IMR-90 (cell line): Measurements from ENCODE around the gene NAGPA. TPM values are rescaled to one million over a fixed set of nuclear protein-coding genes. Genes with fewer than 3 reads are reported as not detected.

ENCODE experiments used
- ATAC-seq: fragments of 200-7000 bp; cut with Tn5 transposase; 2 replicates; pipeline ENCODE4 v1.9.1; 2020; ENCODE audit warnings: low read depth, mild to moderate bottlenecking, moderate library complexity
- BruUV-seq: library from RNA; stranded (reverse); fragments of 400-500 nt; replicated peaks from 2 replicates; lab custom pipeline; 2021; lab: Mats Ljungman, UMichigan
- CTCF ChIA-PET: fragments of 300-600 bp; formaldehyde crosslinking; extraction: SDS; loops from one replicate; lab custom pipeline; 2021; ENCODE audit warnings: antibody characterized with exemption; lab: Yijun Ruan, JAX
- POLR2A ChIA-PET: fragments of 300-600 bp; sonication (Branson Sonifier 250); formaldehyde crosslinking; loops from one replicate; lab custom pipeline; 2022; ENCODE audit warnings: antibody characterized with exemption; ENCODE audit not compliant: unreplicated experiment; lab: Charles Lee
- DNase-seq: peaks from one replicate; pipeline ENCODE4 v3.0.0; 2013
- H2AFZ ChIP-seq: replicated peaks from 2 replicates; pipeline ENCODE3; 2013; ENCODE audit warnings: low read length, mild to moderate bottlenecking; ENCODE audit not compliant: poor library complexity
- H2AK5ac ChIP-seq: 2 replicates; pipeline ENCODE4 v1.6.1; 2013; ENCODE audit warnings: low read depth, low read length, inconsistent platforms
- H2AK9ac ChIP-seq: replicated peaks from 2 replicates; pipeline ENCODE3; 2013; ENCODE audit warnings: mild to moderate bottlenecking, low read depth, low read length, moderate library complexity; ENCODE audit not compliant: poor library complexity
- H2BK120ac ChIP-seq: 2 replicates; pipeline ENCODE4 v1.6.1; 2013; ENCODE audit warnings: low read depth, low read length, inconsistent platforms
- H2BK15ac ChIP-seq: 3 replicates; pipeline ENCODE4 v1.6.1; 2013; ENCODE audit warnings: low read depth, low read length, inconsistent platforms
- H2BK20ac ChIP-seq: 2 replicates; pipeline ENCODE4 v1.6.1; 2013; ENCODE audit warnings: low read depth, mild to moderate bottlenecking, inconsistent platforms, low read length, moderate library complexity
- H2BK5ac ChIP-seq: 2 replicates; pipeline ENCODE4 v1.6.1; 2013; ENCODE audit warnings: mild to moderate bottlenecking, low read depth, low read length, inconsistent platforms; ENCODE audit not compliant: poor library complexity, severe bottlenecking
- H3K14ac ChIP-seq: replicated peaks from 2 replicates; pipeline ENCODE4 v1.6.1; 2013; ENCODE audit warnings: low read depth, low read length, inconsistent platforms
- H3K18ac ChIP-seq: 2 replicates; pipeline ENCODE4 v1.6.1; 2013; ENCODE audit warnings: low read depth, low read length, control low read depth
- H3K23ac ChIP-seq: 2 replicates; pipeline ENCODE4 v1.6.1; 2013; ENCODE audit warnings: low read depth, low read length, inconsistent platforms
- H3K27ac ChIP-seq: 2 replicates; pipeline ENCODE4 v1.5.1; 2013; ENCODE audit warnings: mild to moderate bottlenecking, control low read depth, low read length; ENCODE audit not compliant: insufficient read depth
- H3K27me3 ChIP-seq: 2 replicates; pipeline ENCODE4 v1.6.1; 2013; ENCODE audit warnings: low read length; ENCODE audit not compliant: control insufficient read depth, insufficient read depth
- H3K36me3 ChIP-seq: 2 replicates; pipeline ENCODE4 v1.6.1; 2013; ENCODE audit warnings: low read length, mixed read lengths; ENCODE audit not compliant: control insufficient read depth, insufficient read depth
- H3K4ac ChIP-seq: 2 replicates; pipeline ENCODE4 v1.6.1; 2013; ENCODE audit warnings: low read depth, low read length, inconsistent platforms
- H3K4me1 ChIP-seq: 2 replicates; pipeline ENCODE4 v1.6.1; 2013; ENCODE audit warnings: low read length, mixed read lengths; ENCODE audit not compliant: control insufficient read depth, insufficient read depth
- H3K4me2 ChIP-seq: 2 replicates; pipeline ENCODE4 v1.6.1; 2013; ENCODE audit warnings: low read depth, mild to moderate bottlenecking, control low read depth, low read length, moderate library complexity
- H3K4me3 ChIP-seq: 2 replicates; pipeline ENCODE4 v1.5.1; 2013; ENCODE audit warnings: low read depth, mild to moderate bottlenecking, control low read depth, low read length, moderate library complexity; ENCODE audit not compliant: insufficient read depth
- H3K56ac ChIP-seq: 2 replicates; pipeline ENCODE4 v1.6.1; 2013; ENCODE audit warnings: low read length, inconsistent platforms; ENCODE audit not compliant: insufficient read depth; ENCODE audit errors: extremely low read depth
- H3K79me1 ChIP-seq, 2 experiments: 2 replicates each; pipeline ENCODE4 v1.6.1; 2013; ENCODE audit warnings: low read length in 2 of 2, inconsistent platforms in 1 of 2, low read depth in 1 of 2
- H3K9ac ChIP-seq: 2 replicates; pipeline ENCODE4 v1.6.1; 2013; ENCODE audit warnings: low read depth, low read length, control low read depth
- H3K9me1 ChIP-seq: 2 replicates; pipeline ENCODE4 v1.6.1; 2013; ENCODE audit warnings: low read length, inconsistent platforms; ENCODE audit not compliant: insufficient read depth
- H3K9me3 ChIP-seq: 2 replicates; pipeline ENCODE4 v1.6.1; 2013; ENCODE audit warnings: low read length; ENCODE audit not compliant: control insufficient read depth, insufficient read depth
- H4K20me1 ChIP-seq: 2 replicates; pipeline ENCODE4 v1.6.1; 2013; ENCODE audit warnings: low read length, inconsistent platforms; ENCODE audit not compliant: insufficient read depth
- H4K5ac ChIP-seq: 2 replicates; pipeline ENCODE4 v1.6.1; 2013; ENCODE audit warnings: mild to moderate bottlenecking, low read depth, low read length, control low read depth
- H4K8ac ChIP-seq, 2 experiments: 2 replicates each; pipeline ENCODE4 v1.6.1; 2013; ENCODE audit warnings: low read depth in 2 of 2, low read length in 2 of 2, control low read depth in 1 of 2, inconsistent platforms in 1 of 2
- H4K91ac ChIP-seq: 2 replicates; pipeline ENCODE4 v1.6.1; 2013; ENCODE audit warnings: low read depth, low read length, inconsistent platforms; ENCODE audit not compliant: insufficient read depth
- BHLHE40 ChIP-seq: fragments of 150-350 bp; IDR thresholded peaks from 2 replicates; pipeline ENCODE4 v1.6.1; 2016; ENCODE audit warnings: mild to moderate bottlenecking, low read depth, low read length
- CHD1 ChIP-seq: IDR thresholded peaks from 2 replicates; pipeline ENCODE4 v1.6.1; 2012; ENCODE audit warnings: low read depth, low read length, improper control_type of control experiment
- CTCF ChIP-seq: conservative IDR thresholded peaks from 2 replicates; pipeline ENCODE4 v1.5.1; 2012; ENCODE audit warnings: mild to moderate bottlenecking, low read depth, low read length, improper control_type of control experiment
- FOS ChIP-seq: fragments of 150-350 bp; IDR thresholded peaks from 2 replicates; pipeline ENCODE4 v1.6.1; 2016; ENCODE audit warnings: low read depth, low read length
- MAFK ChIP-seq: IDR thresholded peaks from 2 replicates; pipeline ENCODE4 v1.6.1; 2012; ENCODE audit warnings: low read depth, low read length, improper control_type of control experiment
- MAZ ChIP-seq: IDR thresholded peaks from 2 replicates; pipeline ENCODE4 v1.6.1; 2012; ENCODE audit warnings: low read depth, mild to moderate bottlenecking, low read length, improper control_type of control experiment, moderate library complexity, borderline replicate concordance
- MXI1 ChIP-seq: IDR thresholded peaks from 2 replicates; pipeline ENCODE4 v1.6.1; 2012; ENCODE audit warnings: low read depth, mild to moderate bottlenecking, low read length, moderate library complexity, borderline replicate concordance
- NFE2L2 ChIP-seq: fragments of 150-350 bp; IDR thresholded peaks from 2 replicates; pipeline ENCODE4 v1.6.1; 2016; ENCODE audit warnings: low read depth, mild to moderate bottlenecking, low read length
- POLR2A ChIP-seq: IDR thresholded peaks from 2 replicates; pipeline ENCODE4 v1.6.1; 2012; ENCODE audit warnings: mild to moderate bottlenecking, low read depth, low read length
- RAD21 ChIP-seq: IDR thresholded peaks from 2 replicates; pipeline ENCODE4 v1.6.1; 2012; ENCODE audit warnings: low read length, improper control_type of control experiment
- RCOR1 ChIP-seq: IDR thresholded peaks from 2 replicates; pipeline ENCODE4 v1.6.1; 2012; ENCODE audit warnings: mild to moderate bottlenecking, low read length, improper control_type of control experiment; ENCODE audit not compliant: insufficient replicate concordance
- RFX5 ChIP-seq: IDR thresholded peaks from 2 replicates; pipeline ENCODE4 v1.8.0; 2012; ENCODE audit warnings: low read depth, mild to moderate bottlenecking, low read length, moderate library complexity
- SMC3 ChIP-seq: fragments of 150-350 bp; IDR thresholded peaks from 2 replicates; pipeline ENCODE4 v1.6.1; 2016; ENCODE audit warnings: low read depth, mild to moderate bottlenecking, antibody characterized with exemption, low read length, moderate library complexity
- USF2 ChIP-seq: fragments of 150-350 bp; IDR thresholded peaks from 2 replicates; pipeline ENCODE4 v1.6.1; 2017; ENCODE audit warnings: mild to moderate bottlenecking, antibody characterized with exemption, low read length, low read depth
- WGBS, 2 experiments: methylation state at CpG; one replicate each; pipeline versions ENCODE4 v1.1.5 to v1.1.7; 2013; ENCODE audit warnings: missing lambda C conversion rate in 2 of 2; ENCODE audit not compliant: insufficient read length in 1 of 2; ENCODE audit errors: extremely low coverage in 2 of 2; 5-methylcytosine and 5-hydroxymethylcytosine counted together
- dilution Hi-C: fragments of 300-500 bp; cut with HindIII; formaldehyde crosslinking; loops from one replicate; pipeline ENCODE4 v1.14.3; 2018; ENCODE audit warnings: low sequenced_read_pairs; ENCODE audit not compliant: unreplicated experiment
- in situ Hi-C: fragments of 300-500 bp; cut with MboI; formaldehyde crosslinking; loops from 3 replicates; pipeline ENCODE4 v1.14.3; 2019; ENCODE audit warnings: low sequenced_read_pairs, inconsistent platforms, mixed read lengths
- intact Hi-C: fragments of 100-400 bp; cut with micrococcal nuclease; formaldehyde crosslinking; loops from 2 replicates; pipeline ENCODE4 v1.10.0; 2022
- polyA plus RNA-seq, 3 experiments: library from polyadenylated mRNA; depleted of rRNA; stranded (reverse); fragments of >200 nt; gene quantifications; 2 replicates each; pipeline ENCODE4 v1.2.3, GENCODE V29; 2012; ENCODE audit warnings: low replicate concordance in 1 of 3
- total RNA-seq: library from RNA; depleted of rRNA; stranded (reverse); fragments of >200 nt; gene quantifications from 2 replicates; pipeline ENCODE4 v1.2.3, GENCODE V29; 2012

The NAGPA gene
- total and polyA plus RNA-seq, 2 of the 4 experiments (the other 2 are of a cell fraction), result 6.5 to 12.2 TPM

GRCh38 chr16:5027086-5027485 is 6.6 kb downstream of the NAGPA start:
- Histone ChIP-seq H3K4ac (no peak overlapping the region), H4K8ac (no peak overlapping the region), H3K79me1 (0 out of 4 replicates have a peak, but pooled peaks cover 0 to 5% of the 10 kb centered on the region in 2 experiments), H3K14ac (no peak overlapping the region), H4K5ac (no peak overlapping the region), H2BK15ac (no peak overlapping the region), H3K23ac (no peak overlapping the region), H3K4me2 (no peak overlapping the region), H3K27me3 (no peaks in the 10 kb centered on the region), H3K9me3 (no peaks in the 10 kb centered on the region), H4K20me1 (no peaks in the 10 kb centered on the region), H3K4me3 (no peak overlapping the region), H2BK120ac (no peak overlapping the region), H3K9me1 (no peaks in the 10 kb centered on the region), H3K56ac (no peak overlapping the region), H3K27ac (no peak overlapping the region), H3K36me3 (0 out of 2 replicates have a peak, but pooled peaks cover 1% of the 10 kb centered on the region), H4K91ac (no peak overlapping the region), H3K18ac (no peak overlapping the region), H2AFZ (no peak overlapping the region), H3K4me1 (no peaks in the 10 kb centered on the region), H3K9ac (no peak overlapping the region), H2BK20ac (no peak overlapping the region), H2AK5ac (no peak overlapping the region), H2BK5ac (no peak overlapping the region), H2AK9ac (no peak overlapping the region)
- ChIA-PET CTCF (interaction anchor here (0.8 kb wide), 1 partner anchor 14 kb away, joined by 3 read pairs; no protein-coding TSS in a partner anchor), POLR2A (no interaction called here)
- dilution Hi-C loops, result no loop called here
- WGBS, 2 experiments, result 100% methylated on average over 1 of the region's 7 CpGs; no CpG with 5 or more reads in 1 of the 2 experiments
- DNase-seq, result no peak
- in situ Hi-C loops, result no loop called here
- ATAC-seq, result no peak
- BruUV-seq, result no TSS peak
- TF ChIP-seq SMC3, result no peak
- no peak for TF ChIP-seq NFE2L2
- TF ChIP-seq RAD21, result no peak
- TF ChIP-seq MAZ, result no peak
- no peak for TF ChIP-seq BHLHE40
- no peak for TF ChIP-seq CTCF
- TF ChIP-seq FOS, result no peak
- no peak for TF ChIP-seq RCOR1
- no peak for TF ChIP-seq MXI1
- no peak for TF ChIP-seq RFX5
- no peak for TF ChIP-seq POLR2A
- no peak for TF ChIP-seq USF2
- TF ChIP-seq MAFK, result no peak
- TF ChIP-seq CHD1, result no peak
- intact Hi-C loops, result no loop called here
